GM03348 (cell line): ENCODE measurements around the gene UMODL1.
"Not testable (repeated sequence)": the region's sequence is repeated elsewhere in the genome, so short reads cannot be mapped to it uniquely, and the experiment has no call there.

ENCODE experiments used
- DNase-seq: peaks from one replicate; pipeline ENCODE4 v3.0.0; 2012; ENCODE audit warnings: low spot score

Gene UMODL1

DNA sequence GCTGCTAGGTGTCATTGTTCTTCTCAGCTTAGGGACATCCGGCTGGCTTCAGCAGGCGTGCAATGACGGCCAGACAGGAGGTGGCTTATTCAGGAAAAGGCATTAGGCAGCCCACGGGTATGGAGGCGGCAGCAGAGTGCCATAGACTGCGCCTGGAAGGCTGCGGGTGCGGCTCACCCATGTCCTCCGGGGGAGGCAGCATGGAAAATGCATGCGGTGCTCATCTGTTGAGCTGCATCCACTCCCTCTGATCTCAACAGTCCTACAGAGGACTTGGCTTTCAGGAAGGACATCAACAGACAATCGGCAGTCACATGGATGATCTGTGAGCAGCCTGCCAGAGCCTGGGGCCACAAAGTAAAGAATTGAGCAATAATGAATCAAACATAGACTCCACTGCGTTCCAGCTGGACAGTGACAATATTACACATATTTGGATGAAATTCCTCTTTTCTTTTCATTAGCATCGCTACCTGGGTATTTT, 42.9 kb downstream of the UMODL1 start:
- peak; percentile 82 for DNase-seq

- no peak for DNase-seq
Observed at GRCh38 chr21:42114646-42115045, 43.5 kb downstream of the UMODL1 start.

DNA sequence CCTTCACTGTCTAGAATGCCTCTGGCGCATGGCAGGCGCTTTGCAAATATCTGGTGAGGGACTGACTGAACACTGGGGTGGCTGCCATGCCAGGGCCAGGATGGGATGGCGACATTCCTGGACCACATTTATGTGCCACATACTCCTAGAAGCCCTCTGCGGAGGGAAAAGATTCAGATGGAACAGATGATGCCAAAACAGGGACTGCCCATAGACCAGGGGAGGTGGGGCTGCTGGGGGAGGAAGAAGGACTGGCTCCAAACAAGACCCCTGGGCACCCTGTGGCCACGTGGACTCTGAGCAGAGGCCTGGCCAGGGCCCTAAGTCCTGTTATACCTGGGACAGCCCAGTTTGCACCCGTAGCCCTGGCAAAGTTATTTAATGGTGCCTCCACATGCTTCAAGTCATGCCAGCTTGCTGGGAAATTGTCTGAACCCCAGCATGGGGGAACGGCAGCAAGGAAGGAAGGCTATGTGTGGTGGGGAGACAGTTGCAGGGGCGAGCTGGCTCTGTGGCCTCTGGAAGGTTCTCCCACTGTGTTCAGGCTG, 44.1 kb downstream of the UMODL1 start:
- DNase-seq = no peak

DNA sequence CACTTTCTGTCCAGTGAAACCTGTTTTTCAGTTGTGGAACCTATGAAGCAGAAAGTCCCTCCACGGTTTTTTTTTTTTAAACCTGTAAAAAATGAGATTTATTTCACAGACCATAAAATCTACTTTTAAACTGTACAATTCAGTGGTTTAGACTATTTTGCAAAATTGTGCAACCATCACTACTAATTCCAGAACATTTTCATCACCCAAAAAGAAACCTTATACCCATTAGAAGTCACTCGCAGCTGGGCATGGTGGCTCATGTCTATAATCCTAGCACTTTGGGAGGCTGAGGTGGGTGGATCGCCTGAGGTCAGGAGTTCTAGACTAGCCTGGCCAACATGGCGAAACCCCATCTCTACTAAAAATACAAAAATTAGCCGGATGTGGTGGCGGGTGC, 45.4 kb downstream of the UMODL1 start:
- not testable (repeated sequence) for DNase-seq

- peak; percentile 89 for DNase-seq
Observed at GRCh38 chr21:42117229-42117966, 46.3 kb downstream of the UMODL1 start.

DNA sequence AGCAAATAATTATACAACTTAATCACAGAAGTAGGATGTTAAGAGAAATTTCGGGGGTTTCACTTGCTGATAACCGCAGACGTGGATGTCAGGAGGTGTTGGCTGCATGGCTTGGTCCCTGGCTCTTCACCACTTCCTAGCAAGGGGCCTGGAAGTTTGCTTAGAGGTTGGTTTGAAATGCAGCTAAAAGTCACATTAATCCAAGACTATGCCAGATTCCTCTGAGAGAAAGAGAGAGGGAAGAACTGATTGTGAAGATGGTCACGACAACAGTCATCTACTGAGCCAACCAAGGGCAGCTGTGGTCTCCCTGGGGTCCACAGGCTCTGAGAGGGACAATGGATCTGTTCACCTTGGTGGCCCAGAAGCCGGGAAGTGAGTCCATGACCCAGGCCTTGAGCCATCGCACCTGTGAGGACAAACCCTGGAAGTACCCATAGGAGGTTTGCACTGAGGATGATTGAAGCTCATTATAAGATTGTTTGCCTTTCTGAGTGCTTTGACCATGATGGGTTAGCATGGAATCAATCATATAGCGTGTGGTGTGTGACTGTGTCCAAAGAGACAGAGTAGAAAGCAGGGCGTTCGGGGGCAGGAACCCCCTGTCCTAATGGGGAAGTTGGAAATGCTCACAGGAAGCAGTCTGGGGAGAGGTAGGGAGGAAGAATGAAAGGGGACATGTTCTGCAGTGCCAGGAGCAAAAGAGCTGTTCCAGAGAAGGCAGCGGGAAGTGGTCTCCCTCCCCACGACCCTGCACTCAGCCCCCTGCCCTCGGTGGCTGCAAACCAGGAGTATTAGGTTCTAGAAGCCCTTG, 47.1 kb downstream of the UMODL1 start:
- DNase-seq = no peak

- no peak for DNase-seq
Observed at GRCh38 chr21:42118901-42119300, 47.8 kb downstream of the UMODL1 start.

DNA sequence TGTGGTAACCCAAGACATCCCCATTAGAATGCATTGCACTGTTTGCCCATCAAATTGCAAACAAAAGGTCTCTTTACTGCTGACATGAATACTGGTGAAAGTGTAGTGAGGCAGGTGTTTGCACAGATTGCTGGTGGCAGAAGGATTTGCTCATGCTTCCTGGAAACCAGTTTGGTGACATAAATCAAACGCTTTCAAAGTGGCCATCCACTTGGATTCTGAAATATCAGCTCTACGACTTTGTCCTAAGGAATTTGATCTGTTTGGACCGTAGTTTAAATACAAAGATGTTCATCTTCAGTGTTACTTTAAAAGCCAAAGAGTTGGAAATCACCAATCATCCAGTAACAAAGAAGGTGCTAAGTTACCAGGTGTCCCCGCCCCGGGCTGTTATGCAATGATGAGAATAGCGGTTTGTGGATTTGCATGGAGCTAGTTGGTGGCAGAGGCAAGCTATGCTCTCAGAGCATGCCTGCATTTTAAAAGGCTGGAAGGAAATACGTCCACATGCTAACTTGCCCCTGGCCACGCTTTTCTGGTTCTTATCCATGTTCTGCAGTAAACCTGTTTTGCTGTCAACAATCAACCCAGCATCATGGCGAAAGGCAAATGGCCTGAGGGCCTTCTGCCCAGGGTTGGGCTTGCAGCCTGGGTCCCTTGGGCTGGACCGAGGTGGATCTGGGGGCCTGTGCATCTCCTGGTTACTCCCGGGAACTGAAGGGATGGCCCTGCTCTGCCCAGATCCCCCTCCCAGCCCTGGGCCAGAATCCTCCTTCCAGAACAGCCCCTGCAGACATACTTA, 49.2 kb downstream of the UMODL1 start:
- DNase-seq = no peak

GRCh38 chr21:42120903-42121535, 49.9 kb downstream of the UMODL1 start:
- no peak for DNase-seq

- no peak for DNase-seq
Observed at GRCh38 chr21:42121794-42122193, 50.7 kb downstream of the UMODL1 start.

- DNase-seq = no peak
Observed at GRCh38 chr21:42122398-42122797, 51.3 kb downstream of the UMODL1 start.

DNA sequence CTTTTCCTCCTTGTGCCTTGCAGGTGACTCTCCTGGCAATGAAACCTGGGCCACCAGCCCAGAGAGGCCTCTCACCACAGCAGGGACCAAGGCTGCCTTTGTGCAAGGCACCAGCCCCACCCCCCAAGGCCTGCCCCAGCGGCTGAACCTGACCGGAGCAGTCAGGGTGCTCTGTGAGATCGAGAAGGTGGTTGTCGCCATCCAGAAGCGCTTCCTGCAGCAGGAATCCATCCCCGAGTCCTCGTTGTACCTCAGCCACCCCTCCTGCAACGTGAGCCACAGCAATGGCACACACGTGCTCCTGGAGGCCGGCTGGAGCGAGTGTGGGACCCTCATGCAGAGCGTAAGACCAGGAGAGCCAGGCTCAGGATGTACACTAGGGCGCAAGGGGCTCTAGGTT, 51.7 kb downstream of the UMODL1 start:
- no peak for DNase-seq

DNA sequence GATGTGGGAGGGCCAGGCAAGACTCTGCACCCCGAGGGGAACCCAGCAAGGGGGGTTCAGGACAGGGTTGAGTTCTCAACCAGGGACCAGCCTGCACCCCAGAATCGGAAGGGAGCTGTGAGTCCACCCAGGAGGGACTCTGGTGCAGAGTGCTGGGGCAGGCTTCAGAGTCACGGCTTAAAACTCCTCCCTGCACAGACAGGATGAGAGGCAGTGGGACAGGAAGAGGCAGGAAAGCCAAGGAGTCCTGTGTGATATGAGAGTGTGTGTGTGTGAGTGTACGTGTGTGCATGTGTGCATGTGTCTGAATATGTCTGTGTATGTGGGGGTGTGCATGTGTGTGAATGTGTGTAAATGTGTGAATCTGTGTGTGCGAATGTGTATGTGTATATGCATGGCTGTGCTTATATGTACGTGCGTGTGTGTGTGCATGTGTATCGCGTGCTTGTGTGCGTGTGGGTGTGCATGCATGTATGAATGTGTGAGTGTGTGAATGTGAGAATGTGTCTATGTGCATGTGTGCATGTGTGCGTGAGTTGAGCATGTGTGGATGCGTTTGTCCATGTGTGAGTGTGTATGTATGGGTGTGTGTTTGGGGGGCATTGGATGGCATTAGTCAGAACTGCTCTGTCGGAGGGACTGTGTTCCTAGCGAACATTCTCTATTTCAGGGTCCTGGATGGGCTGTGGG, 52.2 kb downstream of the UMODL1 start:
- no peak for DNase-seq

GRCh38 chr21:42124081-42124480, 53.0 kb downstream of the UMODL1 start:
- no peak for DNase-seq

GRCh38 chr21:42124826-42125570, 53.9 kb downstream of the UMODL1 start:
- no peak for DNase-seq

DNA sequence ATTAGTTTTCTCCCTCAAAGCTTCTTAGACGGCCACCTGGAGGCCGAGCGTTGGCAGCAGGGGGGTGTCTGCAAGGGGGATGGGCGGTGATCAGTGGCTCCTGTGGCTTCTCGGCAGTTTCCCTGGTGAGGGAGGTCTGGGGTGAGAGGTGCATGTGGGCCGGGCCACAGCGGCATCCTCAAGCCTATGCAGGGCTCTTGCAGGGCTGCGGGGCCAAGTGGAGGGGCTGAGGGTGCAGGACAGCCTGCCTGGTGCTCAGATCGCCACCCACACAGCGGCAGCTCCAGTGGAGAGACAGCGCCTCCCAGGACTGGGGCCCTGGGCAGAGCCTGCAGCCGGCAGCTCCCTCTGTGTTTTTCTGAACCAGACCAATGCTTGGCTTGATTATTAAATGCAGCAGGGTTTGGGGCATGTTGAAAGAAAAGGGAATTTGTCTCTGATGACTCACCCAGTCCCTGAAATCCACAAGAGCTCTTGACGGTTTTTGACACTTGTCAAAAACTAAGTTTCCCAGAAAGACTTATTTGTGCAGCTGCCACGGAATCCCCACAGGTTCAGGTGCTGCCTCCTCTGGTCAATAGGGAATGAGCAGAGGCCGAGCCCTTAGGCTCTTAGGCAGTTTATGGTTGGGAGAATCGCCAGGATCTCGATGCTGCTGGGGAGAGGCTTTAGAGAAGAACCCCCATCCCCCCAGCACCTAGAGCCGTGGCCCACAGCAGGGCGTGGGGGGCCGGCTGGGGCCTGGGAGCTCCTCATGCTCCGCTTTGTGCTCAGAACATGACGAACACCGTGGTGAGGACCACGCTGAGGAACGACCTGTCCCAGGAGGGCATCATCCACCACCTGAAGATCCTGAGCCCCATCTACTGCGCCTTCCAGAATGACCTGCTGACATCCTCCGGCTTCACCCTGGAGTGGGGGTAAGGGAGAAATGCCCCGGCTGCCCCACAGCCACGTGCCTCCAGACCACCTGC, 54.7 kb downstream of the UMODL1 start:
- DNase-seq = peak; percentile 75

GRCh38 chr21:42127164-42128150, 56.3 kb downstream of the UMODL1 start:
- no peak for DNase-seq
